GM18526 (cell line): ENCODE measurements around the gene RHBDF2.

Source experiments
- POLR2A ChIP-seq: IDR thresholded peaks from 3 replicates; pipeline ENCODE4 v1.6.1; 2011; ENCODE audit not compliant: insufficient read length; ENCODE audit errors: extremely low read depth

The RHBDF2 gene

GRCh38 chr17:76446449-76447231 is 54.6 kb downstream of the RHBDF2 start:
- no peak for TF ChIP-seq POLR2A

- no peak for TF ChIP-seq POLR2A
Observed at GRCh38 chr17:76445697-76446448, 55.4 kb downstream of the RHBDF2 start.

- TF ChIP-seq POLR2A: no peak
Observed at GRCh38 chr17:76444518-76445311, 56.5 kb downstream of the RHBDF2 start.

GRCh38 chr17:76442341-76443338 is 58.6 kb downstream of the RHBDF2 start:
- no peak for TF ChIP-seq POLR2A

GRCh38 chr17:76441686-76442340 is 59.4 kb downstream of the RHBDF2 start:
- TF ChIP-seq POLR2A: no peak

GRCh38 chr17:76440751-76441362 is 60.4 kb downstream of the RHBDF2 start:
- TF ChIP-seq POLR2A: no peak

- TF ChIP-seq POLR2A: no peak
Observed at GRCh38 chr17:76439314-76439928, 61.8 kb downstream of the RHBDF2 start.

- no peak for TF ChIP-seq POLR2A
Observed at GRCh38 chr17:76438906-76439305, 62.3 kb downstream of the RHBDF2 start.

GRCh38 chr17:76437467-76438402 is 63.5 kb downstream of the RHBDF2 start:
- no peak for TF ChIP-seq POLR2A

GRCh38 chr17:76435751-76436150 is 65.5 kb downstream of the RHBDF2 start:
- TF ChIP-seq POLR2A: no peak

- TF ChIP-seq POLR2A: no peak
Observed at GRCh38 chr17:76434870-76435269, 66.4 kb downstream of the RHBDF2 start.

GRCh38 chr17:76433693-76434092 is 67.5 kb downstream of the RHBDF2 start:
- TF ChIP-seq POLR2A: no peak
